HL-60 (cell line): ENCODE data around the gene DIP2C.

Experiments used
- DNase-seq, 2 experiments: peaks; one replicate each; pipeline ENCODE4 v3.0.0-alpha.2; 2010 to 2020; ENCODE audit warnings: low read depth in 1 of 2, low spot score in 1 of 2
- H3K27ac ChIP-seq: fragments of 250-450 bp; sonication (Bioruptor Pico); replicated peaks from 2 replicates; pipeline ENCODE4 v1.5.1; 2020; ENCODE audit warnings: mild to moderate bottlenecking, moderate library complexity
- H3K27me3 ChIP-seq: fragments of 250-450 bp; sonication (Bioruptor Pico); 2 replicates; pipeline ENCODE4 v1.5.1; 2021; ENCODE audit warnings: mild to moderate bottlenecking, moderate library complexity; ENCODE audit not compliant: insufficient read depth, poor library complexity, severe bottlenecking
- H3K4me3 ChIP-seq: replicated peaks from 2 replicates; pipeline ENCODE4 v1.5.1; 2011; ENCODE audit warnings: mild to moderate bottlenecking, control low read depth, low read length; ENCODE audit not compliant: insufficient read depth
- GABPA ChIP-seq: IDR thresholded peaks from 2 replicates; pipeline ENCODE4 v1.6.1; 2012; ENCODE audit warnings: low read depth
- POLR2AphosphoS5 ChIP-seq: IDR thresholded peaks from 2 replicates; pipeline ENCODE4 v1.6.1; 2012; ENCODE audit warnings: low read depth
- REST ChIP-seq: IDR thresholded peaks from 2 replicates; pipeline ENCODE4 v1.6.1; 2012; ENCODE audit warnings: low read depth; ENCODE audit not compliant: insufficient replicate concordance
- SPI1 ChIP-seq: IDR thresholded peaks from 2 replicates; pipeline ENCODE4 v1.6.1; 2012; ENCODE audit warnings: low read depth, mild to moderate bottlenecking, borderline replicate concordance
- TF ChIP-seq, protein P1 (sequence below): IDR thresholded peaks from one replicate; pipeline ENCODE4 v1.5.1; 2011; ENCODE audit warnings: low read length, control low read depth, inconsistent platforms; ENCODE audit not compliant: insufficient read depth

DIP2C gene

DNA sequence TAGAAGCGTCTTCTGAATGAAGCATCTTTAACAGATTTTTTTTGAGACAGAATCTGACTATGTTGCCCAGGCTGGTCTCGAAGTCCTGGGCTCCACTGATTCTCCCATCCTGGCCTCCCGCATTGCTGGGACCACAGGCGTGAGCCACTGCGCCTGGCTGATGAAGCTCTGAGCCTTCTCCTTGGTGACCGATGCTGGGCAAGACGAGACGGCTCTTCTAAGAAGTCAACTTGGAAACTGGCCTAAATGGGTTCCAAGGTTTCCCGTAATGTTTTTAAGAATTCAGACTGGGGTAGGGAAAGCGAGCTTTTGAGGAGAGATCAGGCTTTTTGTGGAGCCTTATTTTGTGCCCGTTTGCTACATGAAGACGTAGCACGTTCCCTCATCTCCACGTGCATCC, 329.7 kb downstream of the DIP2C start:
- no peak for DNase-seq
- H3K27me3 ChIP-seq = no peaks in the 10 kb centered on the region
- no peak overlapping the region for H3K4me3 ChIP-seq
- no peak overlapping the region for H3K27ac ChIP-seq
- TF ChIP-seq, protein P1, sequence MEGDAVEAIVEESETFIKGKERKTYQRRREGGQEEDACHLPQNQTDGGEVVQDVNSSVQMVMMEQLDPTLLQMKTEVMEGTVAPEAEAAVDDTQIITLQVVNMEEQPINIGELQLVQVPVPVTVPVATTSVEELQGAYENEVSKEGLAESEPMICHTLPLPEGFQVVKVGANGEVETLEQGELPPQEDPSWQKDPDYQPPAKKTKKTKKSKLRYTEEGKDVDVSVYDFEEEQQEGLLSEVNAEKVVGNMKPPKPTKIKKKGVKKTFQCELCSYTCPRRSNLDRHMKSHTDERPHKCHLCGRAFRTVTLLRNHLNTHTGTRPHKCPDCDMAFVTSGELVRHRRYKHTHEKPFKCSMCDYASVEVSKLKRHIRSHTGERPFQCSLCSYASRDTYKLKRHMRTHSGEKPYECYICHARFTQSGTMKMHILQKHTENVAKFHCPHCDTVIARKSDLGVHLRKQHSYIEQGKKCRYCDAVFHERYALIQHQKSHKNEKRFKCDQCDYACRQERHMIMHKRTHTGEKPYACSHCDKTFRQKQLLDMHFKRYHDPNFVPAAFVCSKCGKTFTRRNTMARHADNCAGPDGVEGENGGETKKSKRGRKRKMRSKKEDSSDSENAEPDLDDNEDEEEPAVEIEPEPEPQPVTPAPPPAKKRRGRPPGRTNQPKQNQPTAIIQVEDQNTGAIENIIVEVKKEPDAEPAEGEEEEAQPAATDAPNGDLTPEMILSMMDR = no peak
- TF ChIP-seq POLR2AphosphoS5 (no peak), GABPA (no peak), SPI1 (no peak), REST (no peak)

GRCh38 chr10:359093-359492, 330.4 kb downstream of the DIP2C start:
- no peak overlapping the region for H3K27ac ChIP-seq
- TF ChIP-seq SPI1 (no peak), GABPA (no peak), REST (no peak), POLR2AphosphoS5 (no peak)
- DNase-seq = no peak
- H3K27me3 ChIP-seq = no peaks in the 10 kb centered on the region
- no peak overlapping the region for H3K4me3 ChIP-seq

GRCh38 chr10:357201-357950, 332.1 kb downstream of the DIP2C start:
- Histone ChIP-seq H3K27ac (no peak overlapping the region), H3K4me3 (no peak overlapping the region), H3K27me3 (no peaks in the 10 kb centered on the region)
- TF ChIP-seq POLR2AphosphoS5 (no peak), SPI1 (no peak), GABPA (no peak), REST (no peak)
- TF ChIP-seq, protein P1 = no peak
- no peak for DNase-seq
